HEK293T (cell line): Measurements from ENCODE around the gene MORC1.

Experiments
- ARNT ChIP-seq: fragments of 450-650 bp; IDR thresholded peaks from 2 replicates; pipeline ENCODE4 v1.6.1; 2017; ENCODE audit warnings: mild to moderate bottlenecking
- BHLHE40 ChIP-seq: fragments of 450-650 bp; IDR thresholded peaks from 2 replicates; pipeline ENCODE4 v1.6.1; 2016; ENCODE audit warnings: mild to moderate bottlenecking, moderate library complexity, borderline replicate concordance
- ELF4 ChIP-seq: fragments of 450-650 bp; IDR thresholded peaks from 2 replicates; pipeline ENCODE4 v1.6.1; 2017; ENCODE audit warnings: antibody characterized with exemption
- FOXA1 ChIP-seq: fragments of 450-650 bp; IDR thresholded peaks from 2 replicates; pipeline ENCODE4 v1.6.1; 2016; ENCODE audit warnings: mild to moderate bottlenecking
- FOXM1 ChIP-seq: fragments of 450-650 bp; IDR thresholded peaks from 2 replicates; pipeline ENCODE4 v1.6.1; 2017; ENCODE audit warnings: mild to moderate bottlenecking, borderline replicate concordance
- HDGF ChIP-seq: fragments of 450-650 bp; IDR thresholded peaks from 2 replicates; pipeline ENCODE4 v1.6.1; 2017; ENCODE audit warnings: antibody characterized with exemption, borderline replicate concordance
- L3MBTL2 ChIP-seq: fragments of 450-650 bp; conservative IDR thresholded peaks from 2 replicates; pipeline ENCODE4 v1.6.1; 2016; ENCODE audit warnings: mild to moderate bottlenecking
- LEF1 ChIP-seq: fragments of 450-650 bp; IDR thresholded peaks from 2 replicates; pipeline ENCODE4 v1.6.1; 2017; ENCODE audit warnings: mild to moderate bottlenecking, borderline replicate concordance
- NFRKB ChIP-seq: fragments of 450-650 bp; IDR thresholded peaks from 2 replicates; pipeline ENCODE4 v1.6.1; 2016; ENCODE audit warnings: mild to moderate bottlenecking, moderate library complexity
- PKNOX1 ChIP-seq: fragments of 450-650 bp; IDR thresholded peaks from 2 replicates; pipeline ENCODE4 v1.6.1; 2016
- SP1 ChIP-seq: fragments of 450-650 bp; IDR thresholded peaks from 2 replicates; pipeline ENCODE4 v1.6.1; 2017
- TARDBP ChIP-seq: fragments of 450-650 bp; IDR thresholded peaks from 2 replicates; pipeline ENCODE4 v1.6.1; 2016
- ZNF384 ChIP-seq: fragments of 450-650 bp; IDR thresholded peaks from 2 replicates; pipeline ENCODE4 v1.6.1; 2016

DNA sequence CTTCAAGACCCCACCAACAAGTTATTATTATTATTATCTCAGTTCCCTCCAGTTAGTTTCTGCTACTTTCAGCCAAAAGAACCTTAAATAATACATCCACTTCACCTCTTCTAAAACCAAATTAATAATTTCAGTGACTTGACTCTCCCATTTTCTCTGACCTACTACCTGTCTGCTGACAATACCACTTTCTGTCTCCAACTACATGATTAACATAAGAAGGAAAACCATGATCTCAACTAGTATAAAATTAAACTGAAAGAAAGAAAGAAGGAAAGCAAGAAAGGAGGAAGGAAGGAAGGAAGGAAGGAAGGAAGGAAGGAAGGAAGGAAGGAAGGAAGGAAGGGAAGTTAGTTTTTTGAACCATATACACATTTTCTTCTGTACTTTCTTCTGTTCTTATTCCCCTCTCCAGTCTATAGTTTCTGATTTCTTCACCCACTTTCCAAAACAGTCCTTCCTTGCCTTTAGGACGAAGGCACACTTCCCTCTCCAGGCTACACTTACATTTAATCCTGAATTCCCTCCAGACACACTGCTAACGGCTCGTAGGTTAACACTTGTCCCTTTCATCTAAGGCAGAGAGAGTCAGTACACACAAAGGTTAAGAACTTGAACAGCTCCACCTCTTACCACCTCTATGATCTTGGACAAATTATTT, 84.8 kb downstream of the MORC1 start:
- no peak for TF ChIP-seq L3MBTL2
- TF ChIP-seq NFRKB: no peak
- TF ChIP-seq BHLHE40: no peak
- TF ChIP-seq HDGF: no peak
- TF ChIP-seq PKNOX1: no peak
- no peak for TF ChIP-seq ELF4
- TF ChIP-seq FOXM1: no peak
- no peak for TF ChIP-seq LEF1
- TF ChIP-seq ARNT: no peak
- no peak for TF ChIP-seq ZNF384
- no peak for TF ChIP-seq TARDBP
- TF ChIP-seq SP1: no peak
- no peak for TF ChIP-seq FOXA1
